ENCODE results near the gene ATP6V0A4.

ATP6V0A4 gene

DNA sequence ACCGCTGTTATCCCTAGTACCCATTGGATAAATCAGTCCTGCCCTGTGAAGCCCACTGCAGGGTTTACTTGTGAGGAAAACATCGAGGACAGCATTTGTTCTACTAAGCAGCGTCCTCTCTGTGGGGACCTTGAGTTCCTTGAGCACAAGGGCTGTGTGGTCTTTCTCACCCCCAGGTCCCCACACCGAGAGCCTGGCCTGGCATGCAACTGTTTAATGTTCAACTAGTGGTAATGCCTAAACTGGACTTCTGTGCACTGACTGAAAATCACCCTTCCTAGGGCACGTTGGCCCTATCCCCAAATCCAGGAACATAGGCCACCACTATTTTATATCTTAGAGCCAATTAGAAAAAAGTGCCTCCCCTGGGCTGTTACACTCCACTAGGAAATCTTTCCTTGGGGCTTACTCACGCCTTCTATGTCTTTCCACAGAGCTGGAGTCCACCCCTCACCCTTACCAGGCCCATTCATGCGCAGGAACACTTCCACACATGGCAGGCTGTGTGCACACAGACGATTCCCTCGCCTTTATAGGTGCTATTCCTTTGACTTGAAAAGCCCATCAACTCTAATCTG, 1.9 kb downstream of the ATP6V0A4 start:
- H3K9me3 ChIP-seq (ENCODE audit: insufficient read depth, low read length) = no peaks in the 10 kb centered on the region
- H2AFZ ChIP-seq (ENCODE audit: low read depth, low read length, severe bottlenecking) = no peak overlapping the region
- no peak overlapping the region for H3K9ac ChIP-seq (ENCODE audit: low read length)
- no peaks in the 10 kb centered on the region for H3K9me2 ChIP-seq (replicated peaks; ENCODE audit: insufficient read depth, low read length)
- no peaks in the 10 kb centered on the region for H4K20me1 ChIP-seq (ENCODE audit: low read depth, low read length)
- no peaks in the 10 kb centered on the region for H3K36me3 ChIP-seq (ENCODE audit: low read length)
- no peak overlapping the region for H3K4me3 ChIP-seq (ENCODE audit: insufficient read depth, low read length, poor library complexity, severe bottlenecking)
- no peaks in the 10 kb centered on the region for H3K27me3 ChIP-seq (ENCODE audit: low read length)
- no peak overlapping the region for H3K27ac ChIP-seq (ENCODE audit: low read depth, low read length)
- no peaks in the 10 kb centered on the region for H3F3A ChIP-seq (ENCODE audit: insufficient read depth)
- H3K4me2 ChIP-seq (ENCODE audit: low read depth, low read length, poor library complexity, severe bottlenecking) = no peak overlapping the region
- no peak for TF ChIP-seq EZH2phosphoT487 (conservative IDR thresholded peaks at IDR 0.05; ENCODE audit: low read length)
- TF ChIP-seq, protein P1, sequence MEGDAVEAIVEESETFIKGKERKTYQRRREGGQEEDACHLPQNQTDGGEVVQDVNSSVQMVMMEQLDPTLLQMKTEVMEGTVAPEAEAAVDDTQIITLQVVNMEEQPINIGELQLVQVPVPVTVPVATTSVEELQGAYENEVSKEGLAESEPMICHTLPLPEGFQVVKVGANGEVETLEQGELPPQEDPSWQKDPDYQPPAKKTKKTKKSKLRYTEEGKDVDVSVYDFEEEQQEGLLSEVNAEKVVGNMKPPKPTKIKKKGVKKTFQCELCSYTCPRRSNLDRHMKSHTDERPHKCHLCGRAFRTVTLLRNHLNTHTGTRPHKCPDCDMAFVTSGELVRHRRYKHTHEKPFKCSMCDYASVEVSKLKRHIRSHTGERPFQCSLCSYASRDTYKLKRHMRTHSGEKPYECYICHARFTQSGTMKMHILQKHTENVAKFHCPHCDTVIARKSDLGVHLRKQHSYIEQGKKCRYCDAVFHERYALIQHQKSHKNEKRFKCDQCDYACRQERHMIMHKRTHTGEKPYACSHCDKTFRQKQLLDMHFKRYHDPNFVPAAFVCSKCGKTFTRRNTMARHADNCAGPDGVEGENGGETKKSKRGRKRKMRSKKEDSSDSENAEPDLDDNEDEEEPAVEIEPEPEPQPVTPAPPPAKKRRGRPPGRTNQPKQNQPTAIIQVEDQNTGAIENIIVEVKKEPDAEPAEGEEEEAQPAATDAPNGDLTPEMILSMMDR (IDR thresholded peaks at IDR 0.05; ENCODE audit: insufficient read depth, low read length, poor library complexity, severe bottlenecking) = no peak
- no peaks in the 10 kb centered on the region for H3K79me2 ChIP-seq (ENCODE audit: insufficient read depth, low read length)

- H3K79me2 ChIP-seq (ENCODE audit: insufficient read depth, low read length) = no peaks in the 10 kb centered on the region
- H3K27ac ChIP-seq (ENCODE audit: low read depth, low read length) = no peak overlapping the region
- TF ChIP-seq EZH2phosphoT487 (conservative IDR thresholded peaks at IDR 0.05; ENCODE audit: low read length) = no peak
- TF ChIP-seq, protein P1 (IDR thresholded peaks at IDR 0.05; ENCODE audit: insufficient read depth, low read length, poor library complexity, severe bottlenecking) = no peak
- 0 out of 2 replicates have a peak, but pooled peaks cover 4% of the 10 kb centered on the region for H3K9me3 ChIP-seq (ENCODE audit: insufficient read depth, low read length)
- H3K9me2 ChIP-seq (replicated peaks; ENCODE audit: insufficient read depth, low read length) = no peaks in the 10 kb centered on the region
- no peaks in the 10 kb centered on the region for H4K20me1 ChIP-seq (ENCODE audit: low read depth, low read length)
- no peaks in the 10 kb centered on the region for H3K27me3 ChIP-seq (ENCODE audit: low read length)
- no peaks in the 10 kb centered on the region for H3K36me3 ChIP-seq (ENCODE audit: low read length)
- H3K4me3 ChIP-seq (ENCODE audit: insufficient read depth, low read length, poor library complexity, severe bottlenecking) = no peak overlapping the region
- H3K4me2 ChIP-seq (ENCODE audit: low read depth, low read length, poor library complexity, severe bottlenecking) = no peak overlapping the region
- H2AFZ ChIP-seq (ENCODE audit: low read depth, low read length, severe bottlenecking) = no peak overlapping the region
- no peaks in the 10 kb centered on the region for H3F3A ChIP-seq (ENCODE audit: insufficient read depth)
- no peak overlapping the region for H3K9ac ChIP-seq (ENCODE audit: low read length)
These were observed 12.2 kb downstream of the ATP6V0A4 start for GRCh38 chr7:138785587-138786437.

DNA sequence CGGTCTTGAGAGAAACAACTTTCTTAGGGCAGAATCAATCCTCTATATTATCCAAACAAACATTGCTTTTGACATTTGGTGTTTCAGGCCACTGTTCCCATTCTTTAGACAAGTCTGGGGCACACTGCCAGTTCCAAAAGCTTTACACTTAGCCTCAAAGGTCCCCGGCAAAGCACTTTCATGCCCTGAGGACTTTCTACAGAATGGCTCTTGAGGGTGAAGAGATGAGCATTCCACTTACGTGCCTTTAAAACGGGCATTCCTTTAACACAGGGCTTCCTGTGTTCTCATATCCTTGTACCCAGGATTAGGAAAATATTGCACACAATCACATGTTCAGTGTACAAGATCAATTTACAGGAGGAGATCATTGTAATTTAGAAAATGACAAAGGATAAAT, 13.3 kb downstream of the ATP6V0A4 start:
- 0 out of 2 replicates have a peak, but pooled peaks cover 4% of the 10 kb centered on the region for H3K9me3 ChIP-seq (ENCODE audit: insufficient read depth, low read length)
- H3F3A ChIP-seq (ENCODE audit: insufficient read depth) = no peaks in the 10 kb centered on the region
- no peaks in the 10 kb centered on the region for H3K36me3 ChIP-seq (ENCODE audit: low read length)
- no peak overlapping the region for H3K9ac ChIP-seq (ENCODE audit: low read length)
- H3K4me3 ChIP-seq (ENCODE audit: insufficient read depth, low read length, poor library complexity, severe bottlenecking) = no peak overlapping the region
- no peaks in the 10 kb centered on the region for H3K27me3 ChIP-seq (ENCODE audit: low read length)
- no peak overlapping the region for H3K4me2 ChIP-seq (ENCODE audit: low read depth, low read length, poor library complexity, severe bottlenecking)
- TF ChIP-seq EZH2phosphoT487 (conservative IDR thresholded peaks at IDR 0.05; ENCODE audit: low read length) = no peak
- TF ChIP-seq, protein P1 (IDR thresholded peaks at IDR 0.05; ENCODE audit: insufficient read depth, low read length, poor library complexity, severe bottlenecking) = no peak
- no peaks in the 10 kb centered on the region for H3K9me2 ChIP-seq (replicated peaks; ENCODE audit: insufficient read depth, low read length)
- H3K27ac ChIP-seq (ENCODE audit: low read depth, low read length) = no peak overlapping the region
- H2AFZ ChIP-seq (ENCODE audit: low read depth, low read length, severe bottlenecking) = no peak overlapping the region
- H3K79me2 ChIP-seq (ENCODE audit: insufficient read depth, low read length) = no peaks in the 10 kb centered on the region
- H4K20me1 ChIP-seq (ENCODE audit: low read depth, low read length) = no peaks in the 10 kb centered on the region
